B cell (primary cell): ENCODE measurements around the gene THAP11.

Experiments
- EZH2 ChIP-seq: IDR thresholded peaks from 2 replicates; pipeline ENCODE4 v1.6.1; 2012; ENCODE audit warnings: borderline replicate concordance, low read depth, mild to moderate bottlenecking, moderate library complexity, low read length; ENCODE audit not compliant: insufficient read depth, poor library complexity, severe bottlenecking
- TF ChIP-seq, protein P1 (sequence below): fragments of 200-600 bp; IDR thresholded peaks from one replicate; pipeline ENCODE4 v1.8.0; 2022; ENCODE audit warnings: antibody characterized with exemption, mild to moderate bottlenecking

DNA sequence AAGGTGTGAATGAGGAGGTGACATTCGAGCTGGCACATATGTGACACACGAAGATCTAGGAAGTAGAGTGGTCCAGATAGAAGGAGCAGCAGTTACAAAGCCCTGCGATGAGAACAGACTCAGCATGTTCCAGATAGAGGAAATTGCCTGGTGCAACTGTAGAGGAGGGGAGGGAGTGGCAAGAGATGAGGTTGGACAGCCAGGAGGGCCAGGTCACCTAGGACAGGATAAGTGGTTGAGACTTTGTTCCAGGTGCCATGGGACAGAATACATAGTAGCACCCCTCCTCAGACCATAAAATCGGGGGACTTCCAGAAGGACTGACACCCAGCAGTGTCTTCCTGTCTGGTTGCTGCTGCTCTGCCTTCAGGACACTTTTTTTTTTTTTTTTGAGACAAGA, 16.4 kb downstream of the THAP11 start:
- TF ChIP-seq, protein P1, sequence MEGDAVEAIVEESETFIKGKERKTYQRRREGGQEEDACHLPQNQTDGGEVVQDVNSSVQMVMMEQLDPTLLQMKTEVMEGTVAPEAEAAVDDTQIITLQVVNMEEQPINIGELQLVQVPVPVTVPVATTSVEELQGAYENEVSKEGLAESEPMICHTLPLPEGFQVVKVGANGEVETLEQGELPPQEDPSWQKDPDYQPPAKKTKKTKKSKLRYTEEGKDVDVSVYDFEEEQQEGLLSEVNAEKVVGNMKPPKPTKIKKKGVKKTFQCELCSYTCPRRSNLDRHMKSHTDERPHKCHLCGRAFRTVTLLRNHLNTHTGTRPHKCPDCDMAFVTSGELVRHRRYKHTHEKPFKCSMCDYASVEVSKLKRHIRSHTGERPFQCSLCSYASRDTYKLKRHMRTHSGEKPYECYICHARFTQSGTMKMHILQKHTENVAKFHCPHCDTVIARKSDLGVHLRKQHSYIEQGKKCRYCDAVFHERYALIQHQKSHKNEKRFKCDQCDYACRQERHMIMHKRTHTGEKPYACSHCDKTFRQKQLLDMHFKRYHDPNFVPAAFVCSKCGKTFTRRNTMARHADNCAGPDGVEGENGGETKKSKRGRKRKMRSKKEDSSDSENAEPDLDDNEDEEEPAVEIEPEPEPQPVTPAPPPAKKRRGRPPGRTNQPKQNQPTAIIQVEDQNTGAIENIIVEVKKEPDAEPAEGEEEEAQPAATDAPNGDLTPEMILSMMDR, result no peak
- TF ChIP-seq EZH2, result no peak
